Activated CD4-positive, alpha-beta T cell treated with anti-CD3 and anti-CD28 coated beads, Interleukin-2, Interleukin-4, amounts not matched to agents 100 ng/mL and 50 ng/mL, durations not matched to agents 16 hours and 8 hours (primary cell): ENCODE data around the gene SAFB2.
A peak's percentile ranks its signal among the peaks of the same experiment; 100 is the strongest.

Experiments used
- DNase-seq: peaks from one replicate; pipeline ENCODE4 v3.0.0-alpha.2; 2020; ENCODE audit warnings: low spot score

SAFB2 gene

DNA sequence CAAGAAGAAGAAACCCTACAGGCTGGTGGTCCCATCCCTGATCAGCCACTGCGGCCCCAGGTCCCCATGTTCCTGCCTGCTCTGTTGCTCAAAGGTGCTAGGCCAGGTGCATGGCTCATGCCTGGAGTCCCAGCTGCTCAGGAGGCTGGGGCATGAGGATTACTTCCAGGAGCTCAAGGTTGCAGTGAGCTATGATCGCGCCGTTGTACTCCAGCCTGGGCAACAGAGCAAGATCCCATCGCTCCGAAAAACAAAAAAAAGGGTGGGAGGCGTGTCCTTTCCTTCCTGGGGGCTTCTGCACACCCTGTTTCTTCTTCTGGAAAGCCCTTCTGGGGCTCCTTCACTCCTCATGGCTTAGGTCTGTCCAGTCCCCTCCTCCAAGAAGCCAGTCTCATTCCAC is 42.9 kb downstream of the SAFB2 start:
- no peak for DNase-seq

DNA sequence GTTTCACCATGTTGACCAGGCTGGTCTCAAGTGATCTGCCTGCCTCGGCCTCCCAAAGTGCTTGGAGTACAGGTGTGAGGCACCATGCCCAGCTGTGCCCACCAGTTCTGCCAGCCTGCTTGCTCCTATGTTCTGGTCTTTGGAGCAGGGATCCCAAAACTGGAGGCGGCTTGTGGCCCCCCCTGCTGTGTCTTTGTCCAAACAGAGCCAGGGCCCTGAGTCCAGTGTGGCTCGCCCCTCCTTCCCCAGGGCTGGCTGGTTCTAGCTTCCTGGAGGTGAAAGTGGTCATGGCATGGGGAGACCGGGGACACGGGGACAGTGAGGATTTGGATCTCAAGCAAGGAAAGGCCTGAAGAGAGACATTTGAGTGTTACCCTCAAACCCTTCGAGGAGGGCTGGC is 43.3 kb downstream of the SAFB2 start:
- DNase-seq: no peak

DNA sequence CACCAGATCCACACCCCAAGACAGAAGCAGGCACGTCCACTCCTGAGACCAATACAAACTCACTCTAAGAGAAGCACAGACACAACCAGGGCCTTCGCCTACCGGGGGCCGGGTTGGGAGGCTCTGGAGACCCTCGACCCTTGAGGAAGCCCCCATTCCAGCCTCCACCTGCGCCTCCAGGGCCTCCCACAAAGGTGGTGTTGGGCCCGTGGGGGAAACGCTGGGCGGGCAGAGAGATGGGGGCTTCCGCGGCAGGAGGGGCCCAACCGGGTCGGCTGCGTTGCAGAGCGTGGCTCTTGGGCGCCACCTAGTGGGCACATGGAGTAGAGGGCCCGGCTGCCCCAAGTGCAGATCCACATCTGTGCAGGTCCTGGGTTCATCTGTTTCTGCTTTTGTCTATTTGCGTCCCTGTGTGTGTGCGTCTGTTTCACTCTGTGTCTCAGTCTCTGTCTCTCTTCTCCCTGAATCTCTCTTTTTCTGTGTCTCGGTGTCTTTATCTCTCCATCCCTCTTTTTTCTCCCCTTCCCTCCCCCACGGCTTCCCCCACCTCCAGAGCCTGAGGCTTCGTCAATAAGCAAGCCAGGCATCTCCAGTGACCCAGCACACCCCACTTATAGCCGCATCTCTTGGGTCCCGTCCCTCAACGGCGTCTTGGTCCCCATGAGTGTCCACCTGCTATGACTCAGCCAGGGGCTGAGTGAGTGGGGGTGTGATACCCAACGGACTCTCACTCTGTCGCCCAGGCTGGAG is 44.3 kb downstream of the SAFB2 start:
- DNase-seq: peak; percentile 69

DNA sequence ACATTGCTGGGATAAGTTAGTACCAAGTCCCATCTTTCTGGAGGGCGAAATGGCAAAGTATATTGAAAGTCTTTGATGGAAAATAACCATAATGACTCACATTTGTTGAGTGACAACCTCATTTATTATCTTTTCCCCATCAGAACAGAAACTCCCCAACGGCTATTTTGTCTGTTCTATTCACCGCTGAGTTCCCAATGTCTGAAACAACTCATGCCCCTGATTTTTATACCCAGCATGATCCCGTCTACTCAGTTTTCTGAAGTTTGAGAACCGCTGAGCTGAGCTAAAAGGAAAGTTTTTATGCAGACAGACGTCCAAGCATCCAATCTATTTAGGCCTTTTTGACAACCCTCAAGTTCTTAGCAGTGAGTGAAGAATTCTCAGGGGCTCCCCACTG is 47.0 kb downstream of the SAFB2 start:
- no peak for DNase-seq

DNA sequence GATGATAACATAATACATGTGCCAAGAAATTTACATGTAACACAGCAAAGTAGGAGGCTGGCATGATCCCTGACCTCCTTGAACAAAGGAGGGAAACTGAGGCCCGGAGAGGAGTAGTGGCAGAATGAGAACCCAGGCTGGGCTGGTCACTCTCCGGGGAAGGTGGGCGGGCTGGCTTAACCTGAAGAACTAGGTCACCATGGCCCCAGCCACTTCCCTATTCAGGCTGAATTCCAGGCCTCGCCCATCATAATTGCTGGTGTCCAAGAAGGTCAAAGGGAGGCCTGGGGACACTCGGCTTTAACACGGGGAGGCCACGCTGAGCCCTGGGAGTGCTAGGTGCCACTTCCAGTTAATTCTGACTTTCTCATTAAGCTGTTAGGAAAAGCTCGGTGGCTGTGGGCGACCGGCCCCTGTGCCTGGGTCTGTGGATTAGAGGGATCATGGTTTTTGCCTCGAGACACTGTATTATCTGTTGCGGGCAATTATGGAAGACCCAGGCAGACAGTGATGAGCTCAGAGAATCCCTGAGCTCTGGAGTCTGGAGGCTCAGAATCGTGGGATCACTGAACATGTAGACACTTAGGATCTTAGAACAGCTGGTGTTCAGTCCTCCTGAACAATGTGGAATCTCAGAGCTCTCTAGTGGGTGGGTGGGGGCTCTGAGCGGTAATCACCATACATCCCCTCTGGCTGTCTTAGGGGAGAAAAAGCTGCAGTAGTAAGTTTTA is 49.9 kb downstream of the SAFB2 start:
- no peak for DNase-seq

DNA sequence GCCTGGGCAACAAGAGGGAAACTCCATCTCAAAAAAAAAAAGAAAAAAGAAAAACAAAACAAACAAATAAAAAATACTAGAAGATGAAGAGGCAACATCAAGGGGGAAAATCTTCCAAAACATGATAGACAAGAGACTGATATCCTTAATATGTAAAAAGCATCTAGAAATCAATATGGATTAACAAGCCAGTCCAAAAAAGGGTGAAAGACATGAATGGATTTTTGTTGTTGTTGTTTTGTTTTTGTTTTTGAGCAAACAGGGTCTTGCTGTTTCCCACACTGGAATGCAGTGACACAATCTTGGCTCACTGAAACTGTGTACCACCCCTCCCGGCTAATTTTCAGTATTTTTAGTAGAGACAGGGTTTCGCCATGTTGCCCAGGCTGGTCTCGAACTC is 50.8 kb downstream of the SAFB2 start:
- DNase-seq: no peak

DNA sequence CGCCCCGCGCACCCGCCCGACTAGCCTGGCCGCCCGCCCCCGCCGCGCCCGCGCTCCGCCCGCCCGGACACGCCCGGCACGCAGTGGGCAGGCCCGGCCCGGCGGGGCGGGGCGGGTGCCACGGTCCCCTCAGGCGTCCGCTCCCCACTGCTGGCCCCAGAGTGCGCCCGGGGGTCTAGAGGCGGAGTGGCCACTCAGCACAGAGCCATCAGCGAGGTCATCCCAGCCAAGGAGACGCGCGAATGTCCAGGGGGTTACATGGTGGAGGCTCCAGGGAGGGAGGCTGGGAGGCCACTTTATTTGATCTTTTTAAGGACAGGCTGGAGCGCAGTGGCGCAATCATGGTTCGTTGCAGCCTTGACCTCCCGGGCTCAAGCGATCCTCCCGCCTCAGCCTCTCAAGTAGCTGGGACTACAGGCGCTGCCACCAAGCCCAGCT is 54.6 kb downstream of the SAFB2 start:
- no peak for DNase-seq

DNA sequence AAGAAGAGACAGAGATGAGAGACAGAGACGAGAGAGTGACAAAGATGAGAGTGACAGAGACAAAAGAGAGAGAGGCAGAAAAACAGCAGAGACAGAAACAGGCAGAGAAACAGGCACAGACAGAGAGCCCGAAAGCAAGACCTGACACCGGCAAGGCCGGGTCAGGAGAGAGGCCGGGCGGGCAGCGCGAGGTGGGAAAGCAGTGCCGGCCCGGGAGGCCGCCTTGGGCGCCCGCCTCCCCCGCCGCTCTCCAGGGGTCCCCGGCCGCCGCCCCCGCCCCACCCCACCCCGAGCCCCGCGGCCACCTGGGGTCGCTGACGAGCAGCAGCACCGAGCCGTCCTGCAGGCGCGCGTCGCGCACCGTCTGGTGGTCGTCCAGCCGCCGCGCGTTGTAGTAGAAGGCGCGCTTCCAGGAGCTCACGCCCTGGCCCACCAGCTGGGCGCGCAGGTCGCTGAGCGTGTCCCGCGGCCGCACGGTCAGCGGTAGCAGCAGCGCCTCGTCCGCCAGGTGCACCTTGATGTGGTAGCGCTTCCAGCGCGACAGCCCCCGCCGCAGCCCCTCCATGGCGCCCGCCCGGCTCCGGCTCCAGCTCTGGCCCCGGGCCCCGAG is 55.1 kb downstream of the SAFB2 start, which contains the start of gene TINCR:
Gene TINCR (minus strand): TSS at position 594 of the 610 bp plus-strand sequence.
- DNase-seq: no peak

DNA sequence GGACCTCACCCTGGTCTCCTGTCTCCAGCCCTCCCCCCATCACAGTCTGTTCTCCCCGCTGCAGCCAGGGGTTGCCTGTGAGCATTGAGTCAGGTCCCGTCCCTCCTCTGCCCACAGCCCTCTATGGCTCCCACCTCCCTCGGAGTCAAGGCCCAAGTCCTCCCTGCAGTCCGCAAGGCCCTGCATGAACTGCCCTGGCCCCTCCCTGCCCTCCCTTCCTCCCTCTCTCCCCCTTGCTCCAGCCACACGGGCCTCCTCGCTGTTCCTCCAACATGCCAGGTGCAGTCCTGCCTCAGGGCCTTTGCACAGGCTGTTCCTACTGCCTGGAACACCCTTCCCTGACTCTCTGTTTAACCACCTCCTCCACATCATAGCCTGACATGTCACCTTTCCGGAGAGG is 57.6 kb downstream of the SAFB2 start:
- no peak for DNase-seq

DNA sequence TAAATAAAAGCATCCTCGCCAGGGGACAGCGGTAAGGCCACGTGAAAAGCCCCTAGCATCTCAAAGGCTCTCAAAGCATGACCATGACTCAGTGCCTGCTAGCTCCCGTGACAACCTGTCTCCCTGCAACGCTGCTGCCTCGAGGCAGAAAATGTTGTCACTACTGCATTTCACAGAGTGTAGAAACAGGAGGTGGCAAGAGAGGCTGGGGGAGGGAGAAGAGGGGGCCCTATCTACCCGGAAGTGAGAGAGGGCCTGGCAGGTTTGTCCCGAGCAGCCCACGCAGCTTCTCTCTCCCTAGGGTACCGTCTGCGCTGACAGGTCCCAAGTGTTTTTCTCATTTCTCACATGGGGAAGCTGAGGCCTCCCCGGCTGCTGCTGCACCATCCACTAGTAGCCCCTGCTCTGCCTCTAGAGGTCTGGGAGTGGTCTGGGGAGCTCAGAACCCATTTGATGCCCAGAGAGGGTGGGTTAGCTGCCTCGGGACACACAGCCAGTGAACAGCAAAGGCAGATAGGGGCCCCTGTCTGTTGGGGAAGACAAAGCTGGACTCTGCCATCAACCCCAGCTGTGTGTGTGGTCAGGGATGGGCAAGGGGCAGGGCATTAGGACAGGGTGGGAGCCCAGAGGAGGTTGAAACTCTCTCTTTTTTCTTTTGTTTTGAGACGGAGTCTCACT is 58.5 kb downstream of the SAFB2 start:
- no peak for DNase-seq

DNA sequence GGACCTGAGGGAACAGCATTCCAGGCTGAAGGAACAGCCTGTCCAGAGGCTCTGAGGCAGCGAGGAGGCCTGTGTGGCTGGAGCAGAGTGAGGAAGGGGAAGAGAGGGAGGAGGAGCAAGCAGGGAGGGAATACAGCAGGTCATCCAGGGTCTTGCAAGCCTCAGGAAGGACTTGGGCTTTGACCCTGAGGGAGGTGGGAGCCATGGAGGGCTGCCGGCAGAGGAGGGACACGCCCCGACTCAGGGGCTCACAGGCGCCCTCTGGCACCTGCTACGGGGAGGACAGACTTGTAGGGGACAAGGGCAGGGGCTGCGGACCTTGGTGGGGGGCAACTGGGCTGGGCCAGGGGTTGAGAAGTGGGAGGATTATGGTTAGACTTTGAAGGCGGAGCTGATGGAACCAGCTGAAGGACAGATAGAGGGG is 59.6 kb downstream of the SAFB2 start:
- no peak for DNase-seq

DNA sequence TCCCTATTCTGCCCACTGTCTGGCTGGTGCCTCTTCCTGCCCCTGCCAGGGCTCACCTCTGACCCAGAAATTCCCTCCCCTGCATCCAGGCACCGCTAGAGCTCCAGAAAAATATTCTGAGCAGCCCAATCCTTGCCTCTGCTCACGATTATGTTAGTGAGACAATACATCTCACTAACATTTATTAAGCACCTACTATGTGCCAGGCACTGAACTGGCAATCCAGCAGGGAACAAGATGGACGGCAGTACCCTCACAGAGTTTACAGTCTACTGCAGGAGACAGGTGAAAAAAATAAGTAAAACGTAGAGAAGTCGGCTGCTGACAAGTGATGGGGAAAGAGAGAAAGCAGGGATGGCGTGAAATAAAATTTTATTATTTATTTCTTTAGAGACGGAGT is 60.3 kb downstream of the SAFB2 start:
- DNase-seq: no peak

DNA sequence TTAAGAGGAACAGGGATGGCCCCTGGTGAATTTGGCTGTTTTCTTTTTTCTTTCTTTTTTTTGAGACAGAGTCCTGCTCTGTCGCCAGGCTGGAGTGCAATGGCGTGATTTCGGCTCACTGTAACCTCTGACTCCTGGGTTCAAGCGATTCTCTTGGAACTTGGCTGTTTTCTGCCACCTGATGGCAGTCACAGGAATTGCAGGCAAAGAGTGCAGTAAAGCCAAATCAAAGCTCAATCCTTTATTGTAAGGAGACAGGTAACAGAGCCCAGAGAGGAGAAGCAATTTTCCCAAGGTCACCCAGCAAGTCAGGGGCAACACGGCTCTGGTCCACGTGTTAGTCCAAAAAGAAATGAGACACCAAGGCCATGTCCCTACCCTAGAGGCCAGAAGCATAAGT is 61.0 kb downstream of the SAFB2 start:
- no peak for DNase-seq

DNA sequence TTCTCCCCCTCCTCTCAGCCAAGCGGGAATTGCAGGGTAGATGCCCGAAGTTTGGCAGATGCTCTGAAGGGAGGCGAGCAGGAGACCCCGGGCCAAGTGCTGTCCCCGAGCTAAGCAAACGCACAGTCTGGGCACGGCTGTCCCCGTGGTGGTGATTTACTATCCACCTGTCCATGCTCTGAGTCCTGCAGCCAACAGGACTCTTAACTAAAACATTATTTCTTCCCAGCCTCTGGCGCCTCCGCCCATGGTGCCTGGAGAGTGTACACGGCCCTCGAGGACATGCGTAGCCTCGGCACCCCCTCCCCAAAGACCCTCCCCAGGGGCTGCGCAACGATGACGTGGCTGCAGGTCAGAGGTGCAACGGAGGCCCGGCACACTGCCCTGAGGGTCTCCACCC is 62.4 kb downstream of the SAFB2 start:
- DNase-seq: no peak

DNA sequence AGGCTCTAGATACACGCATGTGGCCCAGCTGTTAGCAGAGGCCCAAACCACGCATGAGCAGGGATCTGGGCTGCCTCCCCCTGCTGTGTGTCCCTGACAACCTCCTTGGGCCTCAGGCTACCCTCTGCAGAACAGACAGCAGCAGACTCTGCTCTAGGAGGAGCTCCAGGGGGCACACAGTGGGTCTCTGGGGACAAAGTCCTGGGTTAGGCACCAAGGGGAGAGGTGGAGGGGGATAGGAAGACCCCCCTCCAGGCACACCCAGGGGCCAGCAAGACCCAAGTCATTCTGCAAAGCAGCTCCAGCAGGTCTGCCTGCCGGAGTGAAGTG is 62.8 kb downstream of the SAFB2 start:
- DNase-seq: no peak

DNA sequence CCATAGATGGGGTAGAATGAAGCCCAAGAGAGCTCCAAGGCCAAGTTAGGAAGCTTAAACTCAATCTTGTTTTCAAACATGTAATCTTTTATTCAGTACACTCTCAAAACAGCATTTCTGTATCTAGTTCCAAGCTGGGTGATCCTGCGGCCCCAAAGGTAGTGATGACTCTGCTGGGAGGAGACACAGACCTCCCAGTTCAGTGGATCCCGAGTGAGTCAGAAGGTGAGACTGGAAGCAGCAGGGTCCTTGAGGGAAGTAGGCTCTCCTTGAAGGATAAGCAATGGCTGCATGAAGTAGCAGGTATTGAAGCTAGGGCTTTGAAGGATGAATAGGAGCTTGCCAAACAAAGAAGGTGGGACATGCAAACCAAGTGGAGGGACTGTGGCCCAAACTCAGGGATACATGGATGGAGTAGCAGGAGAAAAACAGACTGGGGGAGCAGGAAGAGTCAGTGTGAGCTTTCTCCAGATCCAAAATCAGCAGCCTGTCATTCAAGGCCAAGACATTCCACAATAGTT is 64.4 kb downstream of the SAFB2 start:
- no peak for DNase-seq

DNA sequence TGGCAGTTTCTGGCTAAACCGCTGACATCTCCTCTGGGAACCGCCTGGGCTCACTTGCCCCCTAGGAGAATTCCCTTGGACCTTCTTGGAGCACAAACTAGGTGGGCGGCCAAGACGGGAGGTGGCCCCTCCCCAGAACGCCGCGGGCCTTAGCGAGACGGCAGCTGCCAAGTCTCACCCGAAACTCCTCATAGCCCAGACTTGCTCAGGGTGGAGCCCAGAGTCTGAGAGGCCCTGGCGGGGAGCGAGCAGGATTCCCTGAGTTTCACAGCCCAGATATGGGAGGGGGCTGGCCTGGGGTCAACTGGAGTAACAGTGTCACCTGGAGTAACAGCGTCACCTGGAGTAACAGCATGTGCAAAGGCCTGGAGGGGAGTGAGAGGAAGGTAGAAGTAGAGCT is 64.9 kb downstream of the SAFB2 start:
- DNase-seq: no peak

DNA sequence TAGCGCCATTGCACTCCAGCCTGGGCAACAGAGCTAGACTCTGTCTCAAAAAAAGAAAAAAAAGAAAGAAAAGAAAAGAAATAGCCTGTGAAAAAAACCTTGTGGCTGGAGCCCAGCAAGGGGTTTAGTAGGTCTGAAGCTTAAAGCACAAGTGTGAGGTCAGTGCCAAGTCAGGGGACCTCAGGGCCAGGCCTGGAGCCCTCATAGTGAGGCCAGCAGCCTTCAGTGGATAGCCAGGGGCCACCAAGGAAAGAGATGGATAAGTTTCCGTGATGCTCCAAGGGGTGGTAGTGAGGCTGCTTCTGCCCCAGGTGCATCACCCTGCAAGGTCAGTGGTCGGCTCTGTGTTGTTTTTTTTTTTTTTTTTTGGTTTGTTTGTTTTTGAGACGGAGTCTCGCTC is 67.7 kb downstream of the SAFB2 start:
- no peak for DNase-seq

DNA sequence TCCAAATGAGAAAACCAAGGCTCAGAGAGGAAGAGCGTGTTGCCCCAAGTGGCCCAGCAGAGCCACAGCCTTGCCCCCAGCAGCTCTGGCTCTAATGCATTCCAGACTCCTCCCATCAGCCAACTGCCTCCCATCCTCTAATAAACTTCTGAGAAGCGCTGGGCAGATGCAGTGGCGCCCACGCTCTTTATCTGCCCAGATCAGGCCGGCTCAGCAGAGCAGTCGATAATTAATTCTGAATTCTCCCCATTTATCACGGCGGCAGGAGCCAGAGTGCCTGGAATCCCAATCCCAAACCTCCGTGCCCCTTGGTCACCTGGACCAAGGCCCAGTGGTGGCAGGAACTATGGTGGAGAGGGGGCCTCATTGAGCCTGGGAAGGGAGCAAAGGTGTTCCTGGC is 68.7 kb downstream of the SAFB2 start:
- DNase-seq: no peak

DNA sequence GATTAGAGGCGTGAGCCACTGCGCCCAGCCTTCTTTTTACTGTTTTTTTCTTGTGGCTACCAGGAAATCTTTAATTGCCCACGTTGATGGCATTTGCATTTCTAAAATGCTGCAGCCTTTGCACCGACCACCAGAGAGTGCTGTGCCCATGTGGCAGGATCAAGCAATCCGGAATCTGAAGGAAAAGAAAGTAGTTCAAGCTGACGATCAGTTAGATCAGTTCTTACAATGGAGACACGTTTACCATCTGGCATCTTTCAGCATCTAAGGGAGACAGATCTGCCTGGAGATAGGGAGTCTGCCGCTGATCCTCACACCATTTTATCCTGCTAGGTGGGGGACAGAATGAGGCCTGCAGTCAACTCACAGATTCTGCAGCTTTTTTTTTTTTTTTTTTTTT is 74.7 kb downstream of the SAFB2 start:
- DNase-seq: no peak

DNA sequence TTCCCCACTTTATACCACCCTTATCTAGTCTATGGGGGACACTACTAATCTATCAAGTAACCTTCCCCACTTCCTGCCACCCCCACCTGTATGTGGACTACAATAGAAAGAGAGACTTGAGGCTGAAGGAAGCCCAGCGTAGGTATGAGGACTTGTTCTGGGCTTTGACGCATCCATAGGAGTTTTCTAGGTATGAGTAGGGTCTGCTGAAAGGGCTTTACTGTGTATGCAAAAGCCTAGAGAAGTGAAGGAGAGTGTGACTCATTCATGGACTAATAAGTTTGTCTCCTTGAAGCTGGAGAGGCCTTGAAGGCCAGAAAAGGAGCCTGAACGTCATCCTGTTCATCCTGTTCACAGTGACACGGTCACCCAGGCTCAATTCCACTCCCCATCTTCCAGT is 76.6 kb downstream of the SAFB2 start:
- DNase-seq: no peak

DNA sequence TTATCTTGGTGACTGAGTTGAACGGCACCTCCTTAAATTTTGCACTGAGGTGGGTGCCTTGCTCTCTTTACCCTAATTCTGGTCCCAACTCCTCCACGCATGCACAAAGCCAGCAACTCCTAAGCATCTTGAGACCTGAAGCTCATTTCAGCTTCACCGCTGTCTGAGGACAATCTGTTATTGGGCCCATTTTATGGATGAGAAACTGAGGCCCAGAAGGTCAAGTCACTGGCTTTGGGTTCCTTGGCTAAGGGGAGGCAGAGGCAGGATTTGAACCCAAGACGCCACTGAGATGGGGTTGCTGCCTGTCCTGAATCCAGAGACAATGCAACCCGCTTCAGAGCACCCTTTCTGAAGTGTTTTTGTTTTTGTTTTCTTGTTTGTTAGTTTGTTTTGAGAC is 77.5 kb downstream of the SAFB2 start:
- no peak for DNase-seq

DNA sequence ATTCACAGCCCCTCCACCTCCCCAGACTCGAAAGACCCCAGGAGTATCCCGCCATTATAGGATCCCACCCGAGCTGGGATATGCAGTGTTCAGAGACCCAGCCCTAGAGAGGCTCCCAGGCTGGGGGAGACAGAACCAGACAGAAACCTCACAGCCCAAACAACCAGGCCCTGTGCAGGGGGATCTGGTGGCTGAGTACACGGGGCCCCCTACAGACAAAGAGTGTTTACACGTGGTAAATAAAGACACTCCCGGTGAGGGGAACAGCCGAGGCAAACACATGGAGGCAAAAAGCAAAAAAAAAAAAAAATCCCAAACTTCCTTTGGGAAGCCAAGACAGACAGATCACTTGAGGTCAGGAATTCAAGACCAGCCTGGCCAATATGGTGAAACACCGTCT is 79.9 kb downstream of the SAFB2 start:
- DNase-seq: no peak
